Mononuclear cell (primary cell): Measurements from ENCODE around the gene OR13F1. TPM values are rescaled to one million over a fixed set of nuclear protein-coding genes. Genes with fewer than 3 reads are reported as not detected.

Experiments
- total RNA-seq: library from RNA; depleted of rRNA; stranded (reverse); fragments of >200 nt; gene quantifications from one replicate; pipeline ENCODE4 v1.2.3, GENCODE V29; 2012

OR13F1 gene
- total RNA-seq, 1 donor = not detected

Other genes starting within 250 kb of the OR13F1 start
- not detected for gene OR13C4, start 22.9 kb downstream of the OR13F1 start, total RNA-seq
- not detected for gene OR13C3, start 32.6 kb downstream of the OR13F1 start, total RNA-seq
- gene OR13C8, start 64.9 kb downstream of the OR13F1 start, total RNA-seq = not detected
- not detected for gene OR13C5, start 95.2 kb downstream of the OR13F1 start, total RNA-seq
- not detected for gene OR13C2, start 101.4 kb downstream of the OR13F1 start, total RNA-seq
- gene OR13C9, start 113.9 kb downstream of the OR13F1 start, total RNA-seq = not detected
- 0.21 TPM for gene OR13D1, start 190.3 kb downstream of the OR13F1 start, total RNA-seq
- 21.6 TPM for gene NIPSNAP3A, start 243.4 kb downstream of the OR13F1 start, total RNA-seq